Fibroblast of the conjunctiva (primary cell): ENCODE results near the gene VSIG4.
"Not testable (repeated sequence)": the region's sequence is repeated elsewhere in the genome, so short reads cannot be mapped to it uniquely, and the experiment has no call there.

Experiments
- DNase-seq: peaks from one replicate; pipeline ENCODE4 v3.0.0-alpha.2; 2010; ENCODE audit warnings: low read depth

Gene VSIG4

DNA sequence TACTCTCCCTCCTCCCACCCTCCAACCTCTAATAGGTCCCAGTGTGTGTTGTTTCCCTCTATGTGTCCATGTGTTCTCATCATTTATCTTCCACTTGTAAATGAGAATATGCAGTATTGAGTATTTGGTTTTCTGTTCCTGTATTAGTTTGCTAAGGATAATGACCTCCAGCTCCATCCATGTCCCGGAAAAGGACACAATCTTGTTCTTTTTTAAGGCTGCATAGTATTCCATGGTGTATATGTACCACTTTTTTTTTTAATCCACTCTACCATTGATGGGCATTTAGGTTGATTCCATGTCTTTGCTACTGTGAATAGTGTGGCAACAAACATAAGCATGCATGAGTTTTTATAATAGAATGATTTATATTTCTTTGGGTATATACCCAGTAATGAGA lies 62.7 kb downstream of the VSIG4 start:
- not testable (repeated sequence) for DNase-seq

DNA sequence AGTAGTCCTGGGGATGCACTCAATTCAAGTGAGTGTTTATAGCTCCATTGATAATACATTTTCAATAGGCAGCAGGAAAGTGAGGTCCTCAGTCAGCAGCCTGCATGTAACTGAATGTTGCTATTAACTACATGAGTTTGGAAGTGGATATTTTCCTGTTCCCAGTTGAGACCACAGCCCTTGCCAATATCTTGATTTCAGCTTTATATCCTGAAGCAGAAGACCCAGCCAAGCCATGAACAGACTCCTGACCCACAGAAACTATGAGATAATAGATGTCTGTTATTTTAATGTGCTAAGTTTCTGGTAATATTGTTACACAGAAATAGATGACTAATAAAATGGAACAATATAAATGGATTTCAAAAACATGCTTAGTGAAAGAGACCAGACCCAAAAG lies 63.7 kb downstream of the VSIG4 start:
- no peak for DNase-seq

DNA sequence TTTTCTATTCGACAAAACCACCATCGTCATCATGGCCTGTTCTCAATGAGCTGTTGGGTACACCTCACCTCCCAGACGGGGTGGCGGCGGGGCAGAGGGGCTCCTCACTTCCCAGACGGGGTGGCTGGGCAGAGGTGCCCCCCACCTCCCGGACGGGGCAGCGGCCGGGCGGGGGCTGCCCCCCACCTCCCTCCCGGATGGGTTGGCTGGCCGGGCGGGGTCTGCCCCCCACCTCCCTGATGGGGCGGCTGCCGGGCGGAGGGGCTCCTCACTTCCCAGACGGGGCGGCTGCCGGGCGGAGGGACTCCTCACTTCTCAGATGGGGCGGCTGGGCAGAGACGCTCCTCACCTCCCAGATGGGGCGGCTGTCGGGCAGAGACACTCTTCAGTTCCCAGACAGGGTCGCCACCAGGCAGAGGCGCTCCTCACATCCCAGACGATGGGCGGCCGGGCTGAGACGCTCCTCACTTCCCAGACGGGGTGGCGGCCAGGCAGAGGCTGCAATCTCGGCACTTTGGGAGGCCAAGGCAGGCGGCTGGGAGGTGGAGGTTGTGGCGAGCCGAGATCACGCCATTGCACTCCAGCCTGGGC lies 64.6 kb downstream of the VSIG4 start:
- not testable (repeated sequence) for DNase-seq
